HG03520 (cell line): ENCODE results near the gene ADGRG7.

Source experiments
- ATAC-seq: cut with Tn5 transposase; IDR thresholded peaks from one replicate; pipeline ENCODE4 v1.9.1; 2021; ENCODE audit warnings: mild to moderate bottlenecking, moderate library complexity; ENCODE audit not compliant: unreplicated experiment

ADGRG7 gene

DNA sequence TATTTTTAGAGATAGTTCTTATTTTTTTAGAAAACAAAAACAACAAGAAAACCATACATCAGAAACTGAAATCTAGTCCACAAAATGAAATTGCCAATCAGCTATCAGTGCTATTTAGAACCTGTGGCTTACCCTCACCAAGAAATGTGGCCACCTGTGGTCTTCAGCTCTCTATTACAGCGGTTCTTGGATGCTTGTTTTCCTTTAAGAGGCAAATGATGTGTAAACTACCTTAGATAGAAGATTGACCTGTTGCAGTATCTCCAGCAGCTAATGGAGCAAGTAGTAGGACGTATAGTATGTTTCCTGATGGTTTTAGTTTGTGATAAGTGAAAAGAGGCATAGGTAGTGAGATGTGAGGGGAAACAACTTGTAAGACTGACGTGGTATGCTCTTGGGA is 121.1 kb downstream of the ADGRG7 start:
- peak; percentile 51 for ATAC-seq

DNA sequence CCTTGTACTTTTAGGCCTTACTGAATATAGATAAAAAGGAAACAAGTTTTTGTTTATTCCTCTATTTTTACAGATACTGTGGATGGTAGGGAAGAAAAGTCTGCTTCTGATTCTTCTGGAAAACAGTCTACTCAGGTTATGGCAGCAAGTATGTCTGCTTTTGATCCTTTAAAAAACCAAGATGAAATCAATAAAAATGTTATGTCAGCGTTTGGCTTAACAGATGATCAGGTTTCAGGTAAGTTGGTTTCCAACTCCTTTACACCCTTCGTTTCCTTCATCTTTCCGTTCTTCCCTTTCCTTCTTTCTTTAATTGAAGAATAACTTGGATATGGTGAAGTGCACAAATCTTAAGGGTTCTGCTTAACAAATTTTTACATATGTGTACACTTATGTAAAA is 123.0 kb downstream of the ADGRG7 start:
- no peak for ATAC-seq

DNA sequence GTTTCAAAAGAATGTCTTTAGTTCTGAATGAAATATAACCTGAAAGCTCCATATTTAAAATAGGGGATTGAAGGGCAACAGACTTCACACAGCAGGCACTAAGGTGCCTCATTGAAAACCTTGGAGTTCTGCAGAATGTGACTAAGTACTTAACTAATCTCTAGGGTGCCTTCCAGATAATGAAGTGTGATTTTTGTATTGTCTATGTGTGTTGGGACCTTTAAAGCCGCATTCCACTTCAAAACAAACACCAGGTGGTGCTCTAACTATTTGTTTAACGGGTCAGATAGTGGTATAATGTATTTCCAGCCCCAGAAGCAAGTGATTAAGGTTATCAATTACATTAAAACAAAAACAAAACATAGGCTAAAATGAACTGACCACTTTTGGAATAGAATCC is 127.9 kb downstream of the ADGRG7 start:
- no peak for ATAC-seq

DNA sequence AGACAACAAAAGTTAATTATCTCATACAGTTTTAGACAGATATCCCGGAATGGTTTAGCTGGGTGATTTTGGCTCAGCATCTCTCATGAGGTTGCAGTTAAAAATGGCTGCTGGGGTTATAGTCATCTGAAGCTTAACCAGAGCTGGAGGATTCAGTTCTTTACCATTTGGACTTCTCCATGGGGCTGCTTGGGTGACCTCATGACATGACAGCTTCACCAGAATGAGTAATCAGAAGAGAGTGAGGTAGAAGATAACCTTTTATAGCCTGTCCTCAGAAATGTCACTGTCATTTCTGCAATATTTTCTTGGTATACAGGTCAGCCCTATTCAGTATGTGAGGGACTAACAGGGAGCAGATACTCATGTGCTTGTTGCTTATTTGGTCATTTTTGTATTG is 130.8 kb downstream of the ADGRG7 start:
- ATAC-seq, result no peak

DNA sequence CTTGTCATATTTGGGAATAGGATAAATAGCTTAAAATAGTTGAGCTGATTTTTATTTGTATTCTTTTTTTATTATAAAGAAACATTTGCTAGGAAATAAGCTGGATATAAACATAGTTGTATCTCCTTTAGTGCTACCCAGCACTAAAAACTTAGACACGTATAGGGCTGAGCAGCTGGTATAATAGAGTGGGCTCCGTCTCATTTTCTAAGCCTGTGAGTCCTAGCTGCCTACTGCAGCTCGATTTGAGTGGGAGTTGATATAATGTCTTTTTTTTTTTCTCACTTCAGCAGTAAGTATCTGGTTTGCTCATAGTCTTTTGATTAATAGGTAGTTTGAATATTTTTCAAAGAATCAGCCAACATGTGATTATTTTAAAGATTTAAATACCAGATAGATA is 134.1 kb downstream of the ADGRG7 start:
- no peak for ATAC-seq

DNA sequence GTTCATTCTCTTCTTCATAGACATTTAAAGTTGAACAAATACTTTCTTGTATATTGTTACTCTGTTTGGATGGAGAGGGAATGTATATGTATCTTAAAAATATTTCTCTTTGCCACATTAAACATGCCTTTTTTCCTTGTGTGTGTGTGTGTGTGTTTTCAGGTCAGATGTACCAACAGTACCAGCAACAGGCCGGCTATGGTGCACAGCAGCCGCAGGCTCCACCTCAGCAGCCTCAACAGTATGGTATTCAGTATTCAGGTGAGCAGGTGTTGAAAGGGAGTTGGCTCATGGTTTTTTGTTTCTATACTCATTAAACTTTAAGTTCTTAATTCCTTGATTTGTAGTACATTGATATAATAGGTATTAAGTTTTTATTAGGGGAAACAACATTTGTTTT is 135.3 kb downstream of the ADGRG7 start:
- no peak for ATAC-seq
